ENCODE results near the gene KCNMB2. TPM values are rescaled to one million over a fixed set of nuclear protein-coding genes. Genes with fewer than 3 reads are reported as not detected.

KCNMB2 gene
- total RNA-seq, 2 experiments from 2014 or later: not detected

DNA sequence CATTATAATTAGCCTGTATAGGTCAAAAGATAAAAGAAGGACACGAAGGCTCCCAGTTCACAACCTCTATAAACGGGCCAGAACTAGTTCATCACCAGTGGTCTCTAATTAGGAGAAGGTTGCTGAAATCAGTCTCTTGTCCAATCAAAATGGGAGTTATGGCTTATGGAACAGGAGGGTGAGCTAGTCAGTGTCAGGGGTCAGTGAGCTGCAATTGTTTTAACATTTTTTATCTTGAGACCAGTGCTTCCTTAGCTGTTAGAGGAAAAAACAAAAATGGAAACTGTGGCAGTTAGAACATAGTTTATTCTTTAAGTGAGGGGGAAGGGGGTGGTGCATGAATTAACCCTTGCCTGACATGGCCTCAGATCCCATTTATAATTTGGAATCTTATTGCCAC, 141.7 kb downstream of the KCNMB2 start:
- CTCF ChIA-PET: no interaction called here
- H3K27ac Mint-ChIP-seq: no peak overlapping the region
- H3K9me3 Mint-ChIP-seq: peaks cover 1% of the 10 kb centered on the region
- POLR2A ChIA-PET: no interaction called here
- H3K36me3 Mint-ChIP-seq (ENCODE audit: low read depth): no peaks in the 10 kb centered on the region
- H3K4me1 Mint-ChIP-seq: no peaks in the 10 kb centered on the region
- no peaks in the 10 kb centered on the region for H3K27me3 Mint-ChIP-seq
- DNase-seq: no peak
- no peak overlapping the region for H3K4me3 Mint-ChIP-seq

DNA sequence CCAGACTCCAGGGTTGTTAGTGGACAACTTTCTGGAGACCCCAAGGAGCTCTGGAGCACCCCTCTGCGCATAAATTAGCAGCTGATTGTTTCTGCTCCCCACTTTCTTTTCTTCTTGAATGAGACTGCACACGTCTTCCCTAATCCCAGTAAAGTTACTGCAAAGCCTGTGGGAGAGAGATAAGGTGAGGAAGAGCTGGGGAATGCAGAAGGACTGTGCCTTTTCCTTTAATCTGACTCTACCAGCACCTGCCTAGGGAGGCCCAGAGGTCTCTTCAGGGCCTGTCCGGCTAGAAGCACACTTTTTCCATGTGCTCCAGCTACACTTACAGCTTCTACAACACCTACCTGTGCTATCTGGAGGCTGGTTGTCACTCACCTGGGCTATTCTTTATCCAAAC, 143.8 kb downstream of the KCNMB2 start:
- H3K4me1 Mint-ChIP-seq: no peaks in the 10 kb centered on the region
- no peak overlapping the region for H3K4me3 Mint-ChIP-seq
- H3K27ac Mint-ChIP-seq: no peak overlapping the region
- H3K27me3 Mint-ChIP-seq: no peaks in the 10 kb centered on the region
- H3K9me3 Mint-ChIP-seq: peaks cover 4% of the 10 kb centered on the region
- H3K36me3 Mint-ChIP-seq (ENCODE audit: low read depth): no peaks in the 10 kb centered on the region
- CTCF ChIA-PET: no interaction called here
- DNase-seq: no peak
- POLR2A ChIA-PET: no interaction called here

DNA sequence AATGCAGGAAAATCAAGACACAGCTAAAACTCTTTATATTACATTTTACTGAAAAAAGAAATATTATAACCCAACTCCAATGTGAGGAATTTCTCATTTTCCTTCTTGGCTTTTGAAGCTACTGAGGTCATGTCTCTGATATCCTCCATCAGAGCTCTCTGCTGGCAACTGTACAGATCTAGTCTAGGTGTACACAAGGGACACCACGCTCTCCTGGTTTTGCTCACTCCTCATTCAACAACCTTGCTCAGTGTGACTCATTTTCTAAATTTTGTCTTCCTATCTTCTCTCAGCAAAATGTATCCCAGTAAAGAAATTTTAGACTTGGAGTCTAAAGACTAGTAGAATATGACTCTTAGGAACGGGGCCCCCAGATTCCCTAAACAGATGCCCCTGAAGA, 144.3 kb downstream of the KCNMB2 start:
- DNase-seq: no peak
- Mint-ChIP-seq H3K9me3 (peaks cover 4% of the 10 kb centered on the region), H3K4me3 (no peak overlapping the region), H3K36me3 (ENCODE audit: low read depth) (no peaks in the 10 kb centered on the region), H3K4me1 (no peaks in the 10 kb centered on the region), H3K27me3 (no peaks in the 10 kb centered on the region), H3K27ac (no peak overlapping the region)
- CTCF ChIA-PET: no interaction called here
- POLR2A ChIA-PET: no interaction called here

DNA sequence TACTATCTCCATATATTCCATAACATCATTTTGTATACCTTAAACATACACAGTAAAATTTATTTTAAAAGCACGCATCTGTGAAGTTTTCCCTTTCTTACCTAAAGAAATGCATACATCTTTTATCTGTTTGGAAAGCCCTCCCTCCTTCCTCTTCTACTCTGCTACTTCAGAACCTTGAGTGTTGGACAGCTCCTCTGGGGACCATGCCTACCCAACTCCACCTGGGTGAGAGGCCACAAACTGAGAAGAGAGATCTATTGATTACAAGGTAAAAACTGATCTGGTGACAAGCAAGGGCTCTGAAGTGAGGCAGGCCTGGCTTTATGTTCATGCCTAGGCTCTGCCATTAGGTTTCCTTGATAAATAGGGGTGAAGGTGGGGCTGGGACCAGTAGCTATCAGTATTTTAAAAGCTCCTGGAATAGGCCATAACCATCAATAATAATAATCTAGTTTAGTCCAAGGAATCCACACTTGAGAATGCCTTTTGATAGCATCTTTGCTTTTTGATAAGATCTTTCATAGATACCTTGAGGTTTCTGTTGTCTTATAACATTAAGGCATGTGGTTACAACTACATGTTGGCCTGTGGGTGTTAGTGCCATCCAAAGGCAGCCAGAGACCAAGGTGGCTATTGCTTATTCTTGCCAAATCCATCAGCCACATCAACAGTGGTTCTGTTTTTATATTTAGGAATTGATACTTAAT, 148.8 kb downstream of the KCNMB2 start:
- Mint-ChIP-seq H3K27me3 (no peaks in the 10 kb centered on the region), H3K9me3 (peaks cover 4% of the 10 kb centered on the region), H3K27ac (no peak overlapping the region), H3K36me3 (ENCODE audit: low read depth) (no peaks in the 10 kb centered on the region), H3K4me1 (no peaks in the 10 kb centered on the region), H3K4me3 (no peak overlapping the region)
- CTCF ChIA-PET: no interaction called here
- peak; percentile 14 for DNase-seq
- POLR2A ChIA-PET: no interaction called here

DNA sequence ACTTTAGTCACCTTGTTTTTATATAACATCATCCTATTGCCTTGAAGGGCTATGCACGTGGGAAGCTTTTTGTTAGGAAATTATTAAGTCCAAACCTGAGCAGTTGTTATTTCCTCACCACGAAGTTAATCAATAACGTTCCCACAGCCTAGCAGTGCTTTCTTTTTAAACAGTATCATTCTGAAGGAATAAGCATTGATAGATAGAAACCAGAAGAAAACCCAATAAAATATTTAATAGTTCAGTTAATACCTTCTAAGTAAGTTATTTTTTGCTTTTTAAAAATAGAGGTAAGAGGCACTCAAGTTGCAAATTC, 149.3 kb downstream of the KCNMB2 start:
- CTCF ChIA-PET: no interaction called here
- Mint-ChIP-seq H3K36me3 (ENCODE audit: low read depth) (no peaks in the 10 kb centered on the region), H3K27ac (no peak overlapping the region), H3K9me3 (peaks cover 4% of the 10 kb centered on the region), H3K4me3 (no peak overlapping the region), H3K4me1 (no peaks in the 10 kb centered on the region), H3K27me3 (no peaks in the 10 kb centered on the region)
- no peak for DNase-seq
- POLR2A ChIA-PET: no interaction called here

DNA sequence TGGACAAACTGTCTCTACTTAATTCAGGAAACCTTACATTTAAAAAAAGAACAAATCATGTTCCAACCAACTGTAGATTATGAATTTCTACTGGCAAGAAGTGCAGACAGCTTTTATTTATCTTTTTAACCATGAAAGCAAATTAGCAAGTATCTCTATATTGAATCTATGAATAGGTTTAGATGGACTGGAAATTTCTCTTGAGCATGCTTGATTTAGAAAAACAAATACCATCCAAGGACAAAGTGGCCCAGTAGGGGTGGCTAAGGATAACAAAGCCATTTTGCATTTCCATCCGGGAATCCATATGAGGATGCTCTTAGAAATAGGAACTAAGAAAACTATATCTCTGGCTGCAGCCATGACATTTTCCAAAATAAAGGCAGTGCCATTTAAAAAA, 150.6 kb downstream of the KCNMB2 start:
- H3K27me3 Mint-ChIP-seq: no peaks in the 10 kb centered on the region
- no peak for DNase-seq
- ChIA-PET CTCF (no interaction called here), POLR2A (no interaction called here)
- H3K4me3 Mint-ChIP-seq: no peak overlapping the region
- H3K36me3 Mint-ChIP-seq (ENCODE audit: low read depth): no peaks in the 10 kb centered on the region
- H3K4me1 Mint-ChIP-seq: no peaks in the 10 kb centered on the region
- peaks cover 4% of the 10 kb centered on the region for H3K9me3 Mint-ChIP-seq
- no peak overlapping the region for H3K27ac Mint-ChIP-seq

DNA sequence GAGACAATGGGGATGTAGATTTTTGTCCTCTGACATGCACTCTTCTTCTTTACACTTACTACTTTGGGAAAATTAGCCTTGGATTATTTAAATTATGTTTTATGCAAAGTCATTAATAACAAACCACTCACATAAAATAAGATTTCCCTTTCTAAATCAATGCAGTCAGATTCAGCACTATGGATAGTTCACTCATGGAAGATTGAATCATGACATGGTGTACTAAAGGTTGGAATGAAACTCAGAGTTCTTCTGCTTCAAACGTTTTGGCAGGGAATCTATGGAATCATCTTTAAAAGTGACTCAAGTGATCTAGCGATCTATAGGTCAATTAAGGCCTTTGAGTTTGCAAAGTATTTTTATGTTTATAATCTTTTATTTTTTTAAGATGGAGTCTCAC, 154.3 kb downstream of the KCNMB2 start:
- Mint-ChIP-seq H3K36me3 (ENCODE audit: low read depth) (no peaks in the 10 kb centered on the region), H3K27me3 (no peaks in the 10 kb centered on the region), H3K4me3 (no peak overlapping the region), H3K27ac (no peak overlapping the region), H3K4me1 (no peaks in the 10 kb centered on the region), H3K9me3 (peaks cover 3% of the 10 kb centered on the region)
- ChIA-PET CTCF (no interaction called here), POLR2A (no interaction called here)
- DNase-seq: no peak

DNA sequence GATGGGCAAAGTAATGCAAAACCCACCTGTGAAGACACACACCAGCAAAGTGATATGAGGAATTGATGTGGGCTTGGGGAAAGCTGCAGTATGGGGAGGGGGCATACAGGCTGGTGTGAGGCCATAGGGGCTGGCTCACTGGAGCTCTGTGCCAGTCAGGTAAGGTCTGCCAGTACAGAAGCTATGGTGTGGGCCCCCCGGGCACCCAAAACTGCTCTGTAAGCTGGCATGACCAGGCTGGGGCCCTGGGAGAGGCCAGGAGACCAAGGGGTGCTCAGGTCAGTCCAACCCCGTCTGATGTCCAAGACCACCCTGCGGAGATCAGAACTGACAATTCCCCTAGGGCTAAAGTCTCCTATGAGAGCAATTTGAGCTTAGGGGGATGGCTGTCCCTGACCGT, 163.1 kb downstream of the KCNMB2 start:
- CTCF ChIA-PET: no interaction called here
- no peak for DNase-seq
- H3K4me3 Mint-ChIP-seq: no peak overlapping the region
- no peaks in the 10 kb centered on the region for H3K27me3 Mint-ChIP-seq
- peaks cover 7% of the 10 kb centered on the region for H3K9me3 Mint-ChIP-seq
- POLR2A ChIA-PET: no interaction called here
- no peaks in the 10 kb centered on the region for H3K36me3 Mint-ChIP-seq (ENCODE audit: low read depth)
- no peaks in the 10 kb centered on the region for H3K4me1 Mint-ChIP-seq
- no peak overlapping the region for H3K27ac Mint-ChIP-seq

DNA sequence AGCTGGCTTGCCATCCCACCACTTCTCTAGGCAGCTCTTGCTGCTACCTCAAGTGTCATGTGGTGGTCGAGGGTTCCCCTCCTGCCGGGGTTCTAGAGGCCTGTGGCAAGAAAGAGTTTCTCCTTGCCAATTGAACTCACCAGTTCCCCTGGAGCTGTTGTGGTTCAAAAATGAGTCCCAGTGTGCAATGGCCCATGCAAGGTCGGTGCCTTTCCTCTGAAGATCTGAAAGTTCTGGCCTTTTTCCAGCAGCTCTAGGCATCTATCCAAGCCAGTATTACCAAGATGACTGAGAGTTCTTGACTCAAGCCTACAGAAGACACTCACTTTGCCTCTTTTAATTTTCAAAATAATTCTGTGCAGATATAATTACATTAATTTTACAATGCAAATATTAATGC, 163.6 kb downstream of the KCNMB2 start:
- ChIA-PET CTCF (no interaction called here), POLR2A (no interaction called here)
- Mint-ChIP-seq H3K9me3 (peaks cover 7% of the 10 kb centered on the region), H3K36me3 (ENCODE audit: low read depth) (no peaks in the 10 kb centered on the region), H3K27ac (no peak overlapping the region), H3K27me3 (no peaks in the 10 kb centered on the region), H3K4me1 (no peaks in the 10 kb centered on the region), H3K4me3 (no peak overlapping the region)
- no peak for DNase-seq

DNA sequence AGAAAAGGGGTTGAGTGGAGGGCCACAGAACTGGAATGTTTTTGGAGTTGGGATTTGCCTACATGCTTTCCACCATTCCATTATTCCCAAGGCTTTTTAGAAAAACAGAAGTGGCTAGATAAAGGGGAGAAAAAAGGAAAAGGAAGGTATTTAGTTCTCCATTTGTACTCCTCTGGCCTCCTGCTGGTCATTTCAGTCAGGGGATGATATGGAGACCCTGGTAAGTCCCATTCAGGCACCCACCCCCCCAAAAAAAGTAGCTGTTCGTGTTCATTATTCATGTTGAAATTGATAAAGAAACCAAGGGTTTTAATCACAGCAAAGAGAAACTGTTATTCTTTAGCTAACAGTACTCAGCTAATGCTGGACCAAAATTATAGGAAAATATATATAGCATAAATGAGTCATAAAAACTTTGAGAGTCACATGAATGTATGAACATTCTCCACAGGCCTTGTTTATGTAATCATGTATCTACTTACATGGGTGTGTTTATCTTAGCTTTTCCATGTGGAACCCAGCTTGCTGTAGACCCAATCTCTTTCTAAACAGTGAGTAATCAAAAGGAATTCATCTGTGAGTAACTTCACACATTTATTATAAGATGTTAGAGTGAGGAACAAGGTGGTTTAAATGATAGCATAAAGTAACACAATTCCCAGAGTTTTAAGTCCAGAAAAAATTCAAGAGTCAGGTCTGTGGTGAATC, 167.2 kb downstream of the KCNMB2 start:
- H3K27me3 Mint-ChIP-seq: no peaks in the 10 kb centered on the region
- no peaks in the 10 kb centered on the region for H3K36me3 Mint-ChIP-seq (ENCODE audit: low read depth)
- peaks cover 11% of the 10 kb centered on the region for H3K4me1 Mint-ChIP-seq
- DNase-seq: no peak
- H3K4me3 Mint-ChIP-seq: no peak overlapping the region
- ChIA-PET POLR2A (no interaction called here), CTCF (no interaction called here)
- H3K9me3 Mint-ChIP-seq: peaks cover 2% of the 10 kb centered on the region
- no peak overlapping the region for H3K27ac Mint-ChIP-seq

DNA sequence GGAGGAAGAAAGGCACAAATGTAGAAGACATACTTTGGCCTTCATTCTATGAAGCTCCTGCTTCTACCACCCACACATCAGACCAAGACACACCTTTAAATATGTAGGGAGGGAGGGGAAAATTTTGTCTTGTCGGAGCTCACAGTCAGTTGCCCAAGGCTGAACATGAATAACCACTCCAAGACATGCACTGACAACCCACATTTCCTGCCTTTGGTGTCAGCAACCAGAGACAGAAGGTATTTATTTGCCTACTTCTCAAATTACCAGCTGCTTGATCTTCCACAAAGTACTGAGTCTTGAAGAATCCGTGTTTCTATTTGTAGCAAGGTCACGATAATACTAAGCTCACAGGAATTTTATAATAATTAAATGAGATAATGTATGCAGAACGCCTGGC, 169.7 kb downstream of the KCNMB2 start:
- peaks cover 5% of the 10 kb centered on the region for H3K9me3 Mint-ChIP-seq
- CTCF ChIA-PET: no interaction called here

DNA sequence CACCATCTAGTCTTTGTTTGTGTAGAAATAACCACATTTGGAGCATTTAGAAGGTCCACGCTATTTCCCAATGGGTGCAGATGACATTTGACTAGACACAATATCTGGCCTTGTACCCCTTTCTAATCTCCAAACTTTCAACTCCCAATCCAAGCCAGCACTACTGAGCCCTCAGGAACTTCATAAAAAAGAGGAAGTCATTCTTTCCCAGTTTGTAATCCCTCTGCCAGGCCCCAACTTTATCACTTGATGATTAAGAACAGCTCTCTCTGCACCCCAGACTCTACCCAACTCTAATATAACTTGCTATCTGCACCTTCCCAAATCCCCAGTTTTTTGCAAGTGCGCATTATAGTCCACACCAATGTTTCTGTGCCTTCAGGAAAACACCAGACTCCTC, 170.2 kb downstream of the KCNMB2 start:
- no peak overlapping the region for H3K4me3 Mint-ChIP-seq
- ChIA-PET POLR2A (no interaction called here), CTCF (no interaction called here)

More for the DNA sequence above, 169.7 kb downstream of the KCNMB2 start:
- Mint-ChIP-seq H3K4me3 (no peak overlapping the region), H3K36me3 (ENCODE audit: low read depth) (no peaks in the 10 kb centered on the region), H3K27me3 (no peaks in the 10 kb centered on the region), H3K27ac (no peak overlapping the region), H3K4me1 (peaks cover 11% of the 10 kb centered on the region)
- POLR2A ChIA-PET: no interaction called here
- DNase-seq: no peak

DNA sequence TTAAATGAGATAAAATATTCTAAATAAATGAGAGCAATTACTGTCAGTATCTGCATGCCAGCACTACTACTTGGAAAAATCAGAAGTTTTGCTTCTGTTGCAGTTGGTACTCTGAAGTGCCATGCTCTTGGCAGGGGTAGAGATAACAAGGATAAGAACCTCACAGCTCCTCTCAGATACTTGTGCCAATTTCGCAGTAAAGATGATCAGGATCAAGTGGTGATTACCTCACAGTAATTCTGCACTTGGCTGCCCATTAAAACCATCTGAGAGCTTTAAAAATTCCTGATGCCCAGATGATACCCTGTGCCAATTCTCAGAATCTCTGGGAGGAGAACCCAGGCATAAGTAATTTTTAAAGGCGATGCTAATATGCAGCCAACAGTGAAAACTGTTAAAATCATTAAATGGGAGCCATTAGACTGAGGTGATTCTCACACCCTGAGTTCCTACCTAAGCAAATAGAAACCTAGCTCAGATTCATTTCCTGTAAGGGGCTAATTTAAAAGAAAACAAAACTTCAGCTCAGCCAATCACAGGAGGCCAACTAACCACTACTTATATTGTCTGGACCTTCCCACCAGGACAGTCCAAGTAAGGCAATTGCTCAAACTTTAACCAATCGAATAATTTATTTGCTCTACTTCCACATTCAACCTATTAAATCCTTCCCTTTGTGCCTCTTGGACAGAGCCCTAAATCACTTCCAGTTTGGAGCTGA, 171.2 kb downstream of the KCNMB2 start:
- POLR2A ChIA-PET: no interaction called here

More for the DNA sequence above, 170.2 kb downstream of the KCNMB2 start:
- Mint-ChIP-seq H3K9me3 (peaks cover 5% of the 10 kb centered on the region), H3K36me3 (ENCODE audit: low read depth) (no peaks in the 10 kb centered on the region), H3K27me3 (no peaks in the 10 kb centered on the region), H3K4me1 (peaks cover 11% of the 10 kb centered on the region), H3K27ac (no peak overlapping the region)
- DNase-seq: no peak

DNA sequence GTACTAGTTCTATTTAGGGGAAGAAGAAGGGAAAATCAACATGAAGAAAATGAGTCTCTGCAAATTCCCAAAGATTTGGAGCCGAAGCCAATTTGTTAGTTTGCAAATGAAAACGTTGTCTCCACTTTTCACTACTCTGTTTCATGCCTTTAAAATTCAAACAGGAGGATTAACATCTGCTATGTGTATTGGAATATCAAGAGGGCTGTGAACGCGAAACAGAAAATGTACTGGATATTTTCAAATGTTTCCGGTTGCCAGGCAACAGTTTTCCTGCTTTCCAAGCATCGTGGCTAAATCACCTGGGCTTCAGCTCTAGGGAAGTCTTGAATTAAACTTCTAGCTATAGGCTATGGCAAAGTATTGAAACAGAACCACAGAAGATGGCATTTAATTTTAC, 172.8 kb downstream of the KCNMB2 start:
- Mint-ChIP-seq H3K27ac (no peak overlapping the region), H3K9me3 (peaks cover 5% of the 10 kb centered on the region), H3K4me1 (peaks cover 11% of the 10 kb centered on the region), H3K4me3 (no peak overlapping the region), H3K27me3 (no peaks in the 10 kb centered on the region), H3K36me3 (ENCODE audit: low read depth) (no peaks in the 10 kb centered on the region)
- ChIA-PET CTCF (no interaction called here), POLR2A (no interaction called here)
- DNase-seq: no peak

More for the DNA sequence above, 171.2 kb downstream of the KCNMB2 start:
- CTCF ChIA-PET: no interaction called here
- Mint-ChIP-seq H3K4me1 (peaks cover 11% of the 10 kb centered on the region), H3K4me3 (no peak overlapping the region), H3K36me3 (ENCODE audit: low read depth) (no peaks in the 10 kb centered on the region), H3K27ac (peak overlapping the region; percentile 61), H3K9me3 (peaks cover 5% of the 10 kb centered on the region), H3K27me3 (no peaks in the 10 kb centered on the region)
- DNase-seq: no peak

Measured in activated CD4-positive, alpha-beta T cell treated with anti-CD3 and anti-CD28 coated beads, Interleukin-2, amount 10 ng/mL, durations not matched to agents 7 days and 5 days (primary cell).